HCT116 (cell line): ENCODE measurements around the gene CCDC148. TPM values are rescaled to one million over a fixed set of nuclear protein-coding genes. Genes with fewer than 3 reads are reported as not detected.

Experiments
- ATAC-seq: fragments of 200-7000 bp; cut with Tn5 transposase; 2 replicates; pipeline ENCODE4 v1.9.1; 2020; ENCODE audit warnings: mild to moderate bottlenecking, moderate library complexity
- BruUV-seq: library from RNA; stranded (reverse); fragments of 400-500 nt; replicated peaks from 2 replicates; lab custom pipeline; 2021; lab: Mats Ljungman, UMichigan
- CTCF ChIA-PET: fragments of 300-600 bp; sonication (Branson Sonifier 250); formaldehyde crosslinking; loops from one replicate; lab custom pipeline; 2021; ENCODE audit warnings: antibody characterized with exemption; lab: Charles Lee
- POLR2A ChIA-PET: fragments of 300-600, 350-600 bp; sonication (Branson Sonifier 250); formaldehyde crosslinking; loops from one replicate; lab custom pipeline; 2021; ENCODE audit warnings: antibody characterized with exemption; lab: Charles Lee
- RAD21 ChIA-PET, 2 experiments: fragments of 300-600 bp; sonication (Branson Sonifier 250); formaldehyde crosslinking; loops; one replicate each; lab custom pipeline; 2023; ENCODE audit warnings: low total read pairs in 2 of 2; ENCODE audit not compliant: uncharacterized antibody in 2 of 2, unreplicated experiment in 2 of 2, low non-redundant PET in 1 of 2; lab: Charles Lee
- DNase-seq: peaks from one replicate; pipeline ENCODE4 v3.0.0-alpha.2; 2010; ENCODE audit warnings: low read depth, low spot score
- H2AFZ ChIP-seq: fragments of 200-600 bp; shearing (Covaris generic), sonication (generic); 2 replicates; pipeline ENCODE4 v1.6.1; 2017; ENCODE audit warnings: low read depth, mixed run types, mixed read lengths, antibody characterized with exemption, low read length; ENCODE audit not compliant: poor library complexity, severe bottlenecking
- H3K27ac ChIP-seq: 2 replicates; pipeline ENCODE4 v1.5.1; 2012; ENCODE audit warnings: low read depth, low read length
- H3K27me3 ChIP-seq: fragments of 200-600 bp; sonication (generic); 2 replicates; pipeline ENCODE4 v1.6.1; 2016; ENCODE audit warnings: mixed run types, low read length, mixed read lengths; ENCODE audit not compliant: insufficient read depth
- H3K36me3 ChIP-seq, 2 experiments: fragments of 200-500 bp in 1 of 2; fragments of 200-600 bp in 1 of 2; sonication (Bioruptor generic) in 1 of 2; sonication (generic) in 1 of 2; 2 replicates each; pipeline versions ENCODE4 v1.5.1 to v1.6.1; 2014 to 2016; ENCODE audit warnings: low read length in 2 of 2, inconsistent platforms in 1 of 2, mixed read lengths in 1 of 2, mixed run types in 1 of 2; ENCODE audit not compliant: insufficient read depth in 2 of 2, control insufficient read depth in 1 of 2
- H3K4me1 ChIP-seq, 2 experiments: fragments of 200-600 bp in 1 of 2; sonication (generic) in 1 of 2; 2 replicates each; pipeline versions ENCODE4 v1.5.1 to v1.6.1; 2012 to 2017; ENCODE audit warnings: low read length in 2 of 2, inconsistent platforms in 1 of 2, mild to moderate bottlenecking in 1 of 2, mixed read lengths in 1 of 2, mixed run types in 1 of 2, moderate library complexity in 1 of 2; ENCODE audit not compliant: insufficient read depth in 2 of 2, control insufficient read depth in 1 of 2
- H3K4me2 ChIP-seq: fragments of 200-600 bp; sonication (generic); 2 replicates; pipeline ENCODE4 v1.6.1; 2017; ENCODE audit warnings: mixed run types, low read length, mixed read lengths
- H3K4me3 ChIP-seq, 2 experiments: fragments of 200-600 bp in 1 of 2; sonication (generic) in 1 of 2; replicated peaks in 1 of 2; 2 replicates each; pipeline ENCODE4 v1.5.1; 2011 to 2016; ENCODE audit warnings: low read length in 2 of 2, control low read depth in 1 of 2, low read depth in 1 of 2, mild to moderate bottlenecking in 1 of 2, mixed read lengths in 1 of 2, mixed run types in 1 of 2
- H3K79me2 ChIP-seq: fragments of 200-600 bp; sonication (generic); 2 replicates; pipeline ENCODE4 v1.6.1; 2017; ENCODE audit warnings: mild to moderate bottlenecking, mixed run types, low read length, moderate library complexity, mixed read lengths; ENCODE audit not compliant: insufficient read depth
- H3K9ac ChIP-seq: fragments of 200-600 bp; sonication (generic); 2 replicates; pipeline ENCODE4 v1.6.1; 2016; ENCODE audit warnings: low read length, mixed read lengths
- H3K9me2 ChIP-seq: fragments of 200-600 bp; sonication (generic), shearing (Covaris generic); 2 replicates; pipeline ENCODE4 v1.6.1; 2017; ENCODE audit warnings: mixed run types, mild to moderate bottlenecking, moderate library complexity; ENCODE audit not compliant: insufficient read depth
- H3K9me3 ChIP-seq, 2 experiments: fragments of 200-500 bp in 1 of 2; fragments of 200-600 bp in 1 of 2; sonication (Bioruptor generic) in 1 of 2; sonication (generic) in 1 of 2; 2 replicates each; pipeline ENCODE4 v1.6.1; 2014 to 2017; ENCODE audit warnings: low read length in 2 of 2, mixed read lengths in 2 of 2, inconsistent platforms in 1 of 2, low read depth in 1 of 2, mild to moderate bottlenecking in 1 of 2, mixed run types in 1 of 2, moderate library complexity in 1 of 2; ENCODE audit not compliant: control insufficient read depth in 1 of 2, insufficient read depth in 1 of 2
- H4K20me1 ChIP-seq: fragments of 200-600 bp; sonication (generic), shearing (Covaris generic); 2 replicates; pipeline ENCODE4 v1.6.1; 2017; ENCODE audit warnings: mixed run types, mild to moderate bottlenecking, moderate library complexity; ENCODE audit not compliant: insufficient read depth
- CEBPB ChIP-seq: IDR thresholded peaks from 2 replicates; pipeline ENCODE4 v1.6.1; 2012; ENCODE audit warnings: low read depth
- JUND ChIP-seq: IDR thresholded peaks from 2 replicates; pipeline ENCODE4 v1.6.1; 2012
- REST ChIP-seq: IDR thresholded peaks from 2 replicates; pipeline ENCODE4 v1.6.1; 2012; ENCODE audit warnings: low read depth
- SRF ChIP-seq: IDR thresholded peaks from 2 replicates; pipeline ENCODE4 v1.6.1; 2012; ENCODE audit warnings: low read depth
- intact Hi-C: fragments of 100-400 bp; cut with micrococcal nuclease; formaldehyde crosslinking; loops from 2 replicates; pipeline ENCODE4 v1.10.0; 2022
- total RNA-seq: library from RNA; stranded (reverse); gene quantifications from one replicate; pipeline ENCODE4 v1.2.1, GENCODE V29; 2021; ENCODE audit not compliant: unreplicated experiment

Gene CCDC148
- total RNA-seq, 1 experiment from 2014 or later = 0.59 TPM

- TF ChIP-seq REST = no peak
Measured at GRCh38 chr2:158143703-158144360, 312.7 kb downstream of the CCDC148 start (continued).

GRCh38 chr2:158142568-158143332, 313.8 kb downstream of the CCDC148 start:
- intact Hi-C loops = no loop called here
- ChIA-PET CTCF (no interaction called here), POLR2A (no interaction called here), RAD21 (no interaction called here)
- Histone ChIP-seq H3K9me2 (no peaks in the 10 kb centered on the region), H4K20me1 (no peaks in the 10 kb centered on the region), H3K4me3 (no peak overlapping the region), H3K79me2 (no peaks in the 10 kb centered on the region), H3K4me1 (peaks cover 0 to 9% of the 10 kb centered on the region in 2 experiments; a peak in 2 of 4 replicates), H3K27ac (no peak overlapping the region), H3K9ac (no peak overlapping the region), H3K36me3 (no peaks in the 10 kb centered on the region), H3K4me2 (no peak overlapping the region), H3K27me3 (no peaks in the 10 kb centered on the region), H3K9me3 (no peaks in the 10 kb centered on the region), H2AFZ (no peak overlapping the region)
- TF ChIP-seq JUND (peak; percentile 17; the same call in 1 of the 2 replicates), SRF (no peak), CEBPB (no peak)
- DNase-seq (no peak), ATAC-seq (no peak)
- no TSS peak for BruUV-seq
